GM10266 (cell line): ENCODE data around the gene CEND1.
"Not testable (repeated sequence)": the region's sequence is repeated elsewhere in the genome, so short reads cannot be mapped to it uniquely, and the experiment has no call there.

Source experiments
- DNase-seq: peaks from one replicate; pipeline ENCODE4 v3.0.0; 2012; ENCODE audit errors: extremely low spot score
- CTCF ChIP-seq: IDR thresholded peaks from 2 replicates; pipeline ENCODE4 v1.5.1; 2012; ENCODE audit warnings: mild to moderate bottlenecking, low read depth; ENCODE audit not compliant: control insufficient read depth, insufficient read depth; ENCODE audit errors: missing control alignments

CEND1 gene

GRCh38 chr11:746289-747157, 43.4 kb downstream of the CEND1 start:
- no peak for TF ChIP-seq CTCF
- DNase-seq, result no peak

- DNase-seq, result no peak
- TF ChIP-seq CTCF, result no peak
Observed at GRCh38 chr11:745428-745827, 44.5 kb downstream of the CEND1 start.

GRCh38 chr11:742571-743201, 47.2 kb downstream of the CEND1 start:
- no peak for DNase-seq
- no peak for TF ChIP-seq CTCF

DNA sequence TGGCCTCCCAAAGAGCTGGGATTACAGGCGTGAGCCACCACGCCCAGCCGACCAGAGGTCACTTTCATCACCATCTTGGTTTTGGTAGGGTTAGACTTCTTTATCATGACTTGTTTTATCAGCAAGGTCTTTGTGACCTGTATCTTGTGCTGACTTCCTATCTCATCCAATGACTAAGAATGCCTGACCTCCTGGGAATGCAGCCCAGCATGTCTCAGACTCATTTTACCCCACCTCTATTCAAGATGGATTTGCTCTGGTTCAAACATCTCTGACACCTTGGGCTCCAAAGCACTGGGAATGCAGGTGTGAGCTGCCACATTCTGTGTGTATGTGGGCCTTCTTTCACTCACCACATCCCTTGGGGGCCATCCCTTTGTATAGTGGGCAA, 47.7 kb downstream of the CEND1 start:
- no peak for TF ChIP-seq CTCF
- DNase-seq, result no peak

DNA sequence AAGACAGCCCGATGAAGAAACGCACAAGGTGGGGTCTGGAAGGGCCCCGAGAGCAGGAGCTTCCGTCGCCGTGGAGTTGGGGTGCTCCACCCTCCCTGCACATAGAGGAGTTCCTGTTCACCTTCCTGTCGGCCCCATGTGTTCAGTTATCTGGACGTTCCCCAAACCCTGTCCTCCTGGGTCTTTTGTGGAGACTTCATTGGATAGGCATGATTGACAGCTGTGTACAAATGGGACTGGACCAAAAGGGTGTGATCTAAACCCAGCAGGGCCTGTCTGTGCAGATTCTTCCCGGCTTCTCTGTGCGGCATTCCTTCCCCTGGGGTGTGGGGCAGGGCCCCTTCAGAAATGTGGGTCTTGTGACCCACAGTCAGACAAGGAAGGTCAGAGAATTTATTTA, 52.0 kb downstream of the CEND1 start:
- not testable (repeated sequence) for DNase-seq

- DNase-seq, result no peak
- no peak for TF ChIP-seq CTCF
Observed at GRCh38 chr11:737366-737765, 52.5 kb downstream of the CEND1 start.
